Measurements from ENCODE around the gene BMP8B. TPM values are rescaled to one million over a fixed set of nuclear protein-coding genes. Genes with fewer than 3 reads are reported as not detected.
"Not testable (repeated sequence)": the region's sequence is repeated elsewhere in the genome, so short reads cannot be mapped to it uniquely, and the experiment has no call there.

Gene BMP8B
- total RNA-seq, 1 donor from 2014 or later = 0.27 TPM

DNA sequence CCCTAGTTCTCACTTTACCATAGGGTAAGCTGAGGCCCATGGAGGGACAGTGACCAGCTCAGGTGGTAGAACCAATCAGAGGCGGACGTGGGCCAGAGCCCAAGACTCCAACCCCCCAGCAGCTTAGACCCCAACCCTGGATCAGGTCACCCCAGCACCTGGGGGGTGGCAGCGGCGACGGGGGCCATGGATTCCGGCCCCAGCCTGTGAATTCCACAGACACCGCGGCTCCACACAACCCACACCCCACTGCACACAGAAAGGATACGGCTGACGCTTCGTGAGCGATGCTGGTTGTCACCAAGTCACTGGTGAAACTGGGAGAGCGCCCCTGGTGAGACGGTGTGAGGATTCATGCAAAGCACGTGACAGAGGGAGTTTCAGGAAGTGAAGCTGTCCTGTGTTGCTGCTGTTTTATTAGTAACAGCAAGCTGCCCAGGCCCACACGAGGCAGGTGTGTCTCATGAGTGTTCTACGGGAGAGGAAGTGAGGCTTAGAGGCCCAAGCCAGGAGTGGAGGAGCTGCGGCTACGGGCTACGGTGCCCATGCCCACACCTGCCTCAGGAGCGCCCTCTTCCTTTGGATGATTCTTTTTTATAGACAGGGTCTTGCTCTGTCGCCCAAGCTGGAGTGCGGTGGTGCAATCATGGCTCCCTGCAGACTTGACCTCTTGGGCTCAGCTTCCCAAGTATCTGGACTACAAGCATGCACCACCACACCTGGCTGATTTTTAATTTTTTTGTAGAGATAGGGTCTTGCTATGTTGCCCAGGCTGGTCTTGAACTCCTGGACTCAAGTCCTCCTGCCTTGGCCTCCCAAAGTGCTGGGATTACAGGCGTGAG, 28.6 kb upstream of the BMP8B start:
- DNase-seq = not testable (repeated sequence)
- intact Hi-C loops (cut with DNase I) = loop anchor here (2.0 kb wide), 2 partner anchors 83 to 155 kb away; partner anchors contain the start of gene MYCL
- peak; percentile 34 for ATAC-seq (ENCODE audit: poor library complexity)

DNA sequence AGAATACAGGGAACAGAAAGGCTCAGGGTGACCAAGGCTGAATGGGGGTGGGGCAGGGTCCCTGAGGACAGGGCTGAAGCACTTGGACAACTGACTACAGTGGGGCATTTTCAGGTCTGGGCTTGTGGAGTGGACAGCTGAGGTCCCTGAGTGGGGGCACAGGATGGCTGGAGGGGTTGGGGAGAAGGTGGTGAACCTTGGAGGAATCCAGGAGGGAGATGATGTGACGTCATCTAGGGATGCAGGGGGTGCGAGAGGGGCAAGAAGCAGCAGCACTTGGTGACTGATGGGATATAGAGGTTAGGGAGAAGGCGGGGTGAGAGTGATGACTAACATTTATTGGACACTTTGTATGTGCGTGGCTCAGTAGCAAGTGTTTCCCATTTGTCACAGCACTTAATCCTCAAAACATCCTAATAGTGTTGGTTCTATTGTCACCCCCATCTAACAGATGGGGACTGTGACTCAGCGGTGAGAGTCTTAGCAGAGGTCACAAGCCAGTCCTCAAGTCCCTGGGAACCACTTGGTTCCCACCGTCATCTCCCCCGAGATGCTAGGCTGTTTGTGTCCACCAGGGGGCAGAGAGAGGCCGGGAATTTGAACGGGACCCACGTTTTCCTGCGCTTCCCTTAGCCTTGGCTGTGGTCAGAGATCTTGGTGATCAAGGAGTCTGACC, 27.9 kb upstream of the BMP8B start:
- ATAC-seq (ENCODE audit: poor library complexity) (peak; percentile 85), DNase-seq (peak; percentile 78)
- intact Hi-C loops (cut with DNase I) = loop anchor here (2.0 kb wide), 2 partner anchors 84 to 156 kb away; partner anchors contain the start of gene MYCL

- no peak for DNase-seq
- intact Hi-C loops (cut with DNase I) = no loop called here
- peak; percentile 78 for ATAC-seq (ENCODE audit: poor library complexity)
Measured at GRCh38 chr1:39812913-39813312, 24.2 kb upstream of the BMP8B start.

DNA sequence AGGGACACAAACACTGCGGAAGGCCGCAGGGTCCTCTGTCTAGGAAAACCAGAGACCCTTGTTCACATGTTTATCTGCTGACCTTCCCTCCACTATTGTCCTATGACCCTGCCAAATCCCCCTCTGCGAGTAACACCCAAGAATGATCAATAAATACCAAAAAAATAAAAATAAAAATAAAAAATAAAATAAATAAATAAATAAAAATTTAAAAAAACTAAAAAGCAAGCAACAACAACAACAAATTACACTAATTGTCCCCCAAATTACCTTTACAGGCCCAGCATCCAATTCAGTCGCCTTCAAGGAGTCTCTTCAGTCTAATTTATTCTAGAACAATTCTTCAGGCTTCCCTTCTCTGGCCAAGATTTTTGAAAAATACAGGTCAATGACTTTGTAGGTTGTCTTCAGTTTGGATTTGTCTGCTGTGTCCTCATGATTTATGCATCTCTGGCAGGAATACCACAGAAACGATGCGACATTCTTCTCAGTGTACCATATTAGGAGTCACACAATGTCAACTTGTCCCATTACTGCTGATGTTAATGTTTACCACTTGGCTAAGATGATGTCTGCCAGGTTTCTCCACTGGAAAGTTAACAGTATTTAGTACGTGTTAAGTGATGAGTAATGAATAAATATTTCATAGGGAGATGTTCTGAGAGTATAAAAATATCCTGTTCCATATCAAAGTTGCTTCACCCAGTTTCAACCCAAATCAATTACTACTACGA, 20.3 kb upstream of the BMP8B start:
- intact Hi-C loops (cut with DNase I) = no loop called here
- DNase-seq (no peak), ATAC-seq (ENCODE audit: poor library complexity) (no peak)

DNA sequence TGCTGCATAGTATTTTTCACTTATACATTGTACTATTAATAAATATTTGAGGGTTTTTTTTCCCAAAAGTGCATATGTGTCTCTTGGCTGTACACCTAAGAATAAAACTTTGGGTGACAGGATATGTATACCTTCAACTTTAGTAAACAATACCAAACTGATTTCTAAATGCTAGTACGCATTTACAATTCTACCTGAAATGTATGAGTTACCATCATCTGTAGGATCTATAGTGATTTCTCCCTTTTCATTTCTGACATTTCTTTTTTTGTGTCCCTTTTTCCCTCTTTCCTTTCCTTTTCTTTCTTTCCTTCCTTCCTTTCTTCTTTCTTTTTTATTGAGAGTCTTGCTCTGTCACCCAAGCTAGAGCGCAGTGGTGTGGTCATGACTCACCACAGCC, 16.7 kb upstream of the BMP8B start:
- DNase-seq (no peak), ATAC-seq (ENCODE audit: poor library complexity) (no peak)
- intact Hi-C loops (cut with DNase I) = no loop called here

DNA sequence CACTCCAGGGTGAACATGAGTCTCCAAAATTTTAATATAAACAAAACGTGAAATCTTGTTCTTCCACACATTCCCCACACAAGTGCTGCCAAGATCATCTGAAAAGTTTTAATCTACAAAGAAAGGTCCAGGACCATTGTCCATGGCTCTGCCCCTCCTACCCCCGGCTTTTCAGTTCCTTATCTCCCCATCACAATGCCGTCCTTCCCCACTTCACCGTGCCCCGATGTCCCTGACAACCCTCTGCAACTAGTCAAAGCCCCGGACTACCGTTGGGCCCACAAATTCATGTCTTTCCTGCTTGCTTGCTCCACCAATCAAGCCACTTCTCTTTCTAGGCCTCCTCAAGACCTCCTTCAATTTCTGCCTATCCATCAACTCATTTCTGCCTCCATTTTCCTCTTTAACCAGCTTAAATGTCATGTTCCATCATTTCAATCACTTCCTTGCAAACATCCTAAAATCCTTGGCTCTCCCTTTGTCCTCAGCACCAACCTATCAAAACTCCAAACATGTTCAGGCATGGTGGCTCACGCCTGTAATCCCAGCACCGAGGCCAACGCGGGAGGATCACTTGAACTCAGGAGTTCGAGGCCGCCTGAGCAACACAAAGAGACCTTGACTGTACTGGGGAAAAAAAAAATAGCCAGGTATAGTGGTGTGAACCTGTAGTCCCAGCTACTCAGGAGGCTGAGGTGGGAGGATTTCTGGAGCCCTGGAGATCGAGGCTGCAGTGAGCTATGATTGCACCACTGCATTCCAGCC, 14.0 kb upstream of the BMP8B start:
- DNase-seq (no peak), ATAC-seq (ENCODE audit: poor library complexity) (no peak)
- intact Hi-C loops (cut with DNase I) = no loop called here

- no peak for DNase-seq
- no peak for ATAC-seq (ENCODE audit: poor library complexity)
- intact Hi-C loops (cut with DNase I) = no loop called here
Measured at GRCh38 chr1:39800471-39800835, 11.8 kb upstream of the BMP8B start.

GRCh38 chr1:39799770-39800470, 11.3 kb upstream of the BMP8B start:
- intact Hi-C loops (cut with DNase I) = no loop called here
- DNase-seq = peak; percentile 74
- peak; percentile 91 for ATAC-seq (ENCODE audit: poor library complexity)

- intact Hi-C loops (cut with DNase I) = not testable (repeated sequence)
- ATAC-seq (ENCODE audit: poor library complexity) (peak; percentile 78), DNase-seq (peak; percentile 76)
Measured at GRCh38 chr1:39798859-39799769, 10.4 kb upstream of the BMP8B start.

- DNase-seq (no peak), ATAC-seq (ENCODE audit: poor library complexity) (no peak)
- intact Hi-C loops (cut with DNase I) = no loop called here
Measured at GRCh38 chr1:39795651-39796050, 7.0 kb upstream of the BMP8B start.

- no peak for ATAC-seq (ENCODE audit: poor library complexity)
- intact Hi-C loops (cut with DNase I) = no loop called here
- no peak for DNase-seq
Measured at GRCh38 chr1:39791838-39792237, 3.2 kb upstream of the BMP8B start.

GRCh38 chr1:39789571-39790110, 976 bp upstream of the BMP8B start:
- intact Hi-C loops (cut with DNase I) = no loop called here
- DNase-seq (no peak), ATAC-seq (ENCODE audit: poor library complexity) (no peak)

GRCh38 chr1:39788426-39788757, 273 bp downstream of the BMP8B start:
- ATAC-seq (ENCODE audit: poor library complexity) (no peak), DNase-seq (no peak)
- intact Hi-C loops (cut with DNase I) = no loop called here

- intact Hi-C loops (cut with DNase I); ATAC-seq (ENCODE audit: poor library complexity): not testable (repeated sequence)
- peak; percentile 41 for DNase-seq
Measured at GRCh38 chr1:39787964-39788363, 701 bp downstream of the BMP8B start.

DNA sequence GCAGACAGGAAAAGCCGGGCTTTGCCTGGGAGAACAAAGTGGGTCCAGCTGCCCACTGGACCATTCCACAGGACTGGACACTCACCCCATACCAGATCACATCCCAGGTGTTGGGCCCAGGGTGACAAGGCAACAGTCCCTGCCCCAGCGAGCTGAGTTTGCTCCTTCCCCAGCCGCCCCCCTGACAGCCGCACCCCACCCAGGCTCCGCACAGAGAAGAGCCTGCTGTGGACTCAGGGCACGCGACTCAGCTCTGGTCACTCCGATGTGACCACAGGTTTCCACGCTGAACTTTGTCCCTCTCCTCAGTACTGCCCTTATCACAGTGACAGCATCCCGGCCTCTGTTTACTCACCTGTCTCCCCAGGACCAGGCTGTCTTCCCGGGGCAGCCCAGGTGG, 1.2 kb downstream of the BMP8B start:
- intact Hi-C loops (cut with DNase I) = no loop called here
- ATAC-seq (ENCODE audit: poor library complexity) = no peak

DNA sequence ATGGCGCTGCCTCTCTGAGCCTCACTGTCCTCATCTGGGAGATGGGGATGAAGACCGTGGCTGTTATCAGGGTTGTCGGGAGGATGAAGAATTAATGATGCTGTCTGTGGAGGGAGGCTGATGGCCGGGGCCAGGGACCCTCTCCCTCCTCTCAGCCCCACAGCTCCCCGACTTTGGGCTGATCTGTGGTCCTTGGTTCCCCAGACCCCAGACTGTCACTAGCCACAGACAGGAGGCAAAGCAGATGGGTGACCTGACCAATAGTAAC, 1.6 kb downstream of the BMP8B start:
- ATAC-seq (ENCODE audit: poor library complexity); intact Hi-C loops (cut with DNase I); DNase-seq: not testable (repeated sequence)

More for the DNA sequence above, 1.2 kb downstream of the BMP8B start:
- no peak for DNase-seq
